Activated CD4-positive, alpha-beta memory T cell treated with anti-CD3 and anti-CD28 coated beads, Interleukin-2, amount 10 ng/mL, durations not matched to agents 7 days and 5 days (primary cell): ENCODE data around the gene ZNF107. TPM values are rescaled to one million over a fixed set of nuclear protein-coding genes. Genes with fewer than 3 reads are reported as not detected.

Source experiments
- CTCF ChIA-PET: fragments of 350-600 bp; sonication (Branson Sonifier 250); formaldehyde crosslinking; loops from one replicate; lab custom pipeline; 2021; ENCODE audit warnings: antibody characterized with exemption, inconsistent platforms; lab: Charles Lee
- POLR2A ChIA-PET: fragments of 350-600 bp; sonication (Branson Sonifier 250); formaldehyde crosslinking; loops from one replicate; lab custom pipeline; 2021; ENCODE audit warnings: antibody characterized with exemption; lab: Charles Lee
- DNase-seq: peaks from one replicate; pipeline ENCODE4 v3.0.0-alpha.2; 2020
- H3K27ac Mint-ChIP-seq: one replicate; pipeline ENCODE4 v1.8.0; 2021; ENCODE audit warnings: mild to moderate bottlenecking, mixed read lengths
- H3K27me3 Mint-ChIP-seq: one replicate; pipeline ENCODE4 v1.8.0; 2021; ENCODE audit warnings: mixed read lengths
- H3K36me3 Mint-ChIP-seq: one replicate; pipeline ENCODE4 v1.8.0; 2021; ENCODE audit warnings: low read depth, mixed read lengths
- H3K4me1 Mint-ChIP-seq: one replicate; pipeline ENCODE4 v1.8.0; 2021; ENCODE audit warnings: mixed read lengths
- H3K4me3 Mint-ChIP-seq: one replicate; pipeline ENCODE4 v1.8.0; 2021; ENCODE audit warnings: mild to moderate bottlenecking, mixed read lengths
- H3K9me3 Mint-ChIP-seq: one replicate; pipeline ENCODE4 v1.8.0; 2021; ENCODE audit warnings: mixed read lengths
- total RNA-seq, 2 experiments: library from RNA; stranded (reverse); gene quantifications; one replicate each; pipeline ENCODE4 v1.2.3, GENCODE V29; 2021

Gene ZNF107
- total RNA-seq, 2 experiments from 2014 or later, result 19.5 to 20.0 TPM

GRCh38 chr7:64634406-64635062 is 31.4 kb upstream of the ZNF107 start:
- no peaks in the 10 kb centered on the region for H3K4me1 Mint-ChIP-seq
- no peak for DNase-seq
- H3K36me3 Mint-ChIP-seq, result no peaks in the 10 kb centered on the region
- no peaks in the 10 kb centered on the region for H3K27me3 Mint-ChIP-seq
- H3K4me3 Mint-ChIP-seq, result no peak overlapping the region
- ChIA-PET POLR2A (no interaction called here), CTCF (no interaction called here)
- H3K9me3 Mint-ChIP-seq, result peaks cover 26% of the 10 kb centered on the region
- H3K27ac Mint-ChIP-seq, result no peak overlapping the region

- Mint-ChIP-seq H3K4me1 (no peaks in the 10 kb centered on the region), H3K27me3 (no peaks in the 10 kb centered on the region), H3K9me3 (peaks cover 35% of the 10 kb centered on the region), H3K27ac (no peak overlapping the region), H3K36me3 (no peaks in the 10 kb centered on the region), H3K4me3 (no peak overlapping the region)
- no peak for DNase-seq
- CTCF ChIA-PET, result no interaction called here
- POLR2A ChIA-PET, result no interaction called here
Observed at GRCh38 chr7:64636386-64636785, 29.5 kb upstream of the ZNF107 start.

- POLR2A ChIA-PET, result no interaction called here
- no peaks in the 10 kb centered on the region for H3K4me1 Mint-ChIP-seq
- H3K27ac Mint-ChIP-seq, result no peak overlapping the region
Observed at GRCh38 chr7:64637521-64638445, 28.1 kb upstream of the ZNF107 start.

GRCh38 chr7:64638822-64639221 is 27.1 kb upstream of the ZNF107 start:
- Mint-ChIP-seq H3K9me3 (peaks cover 38% of the 10 kb centered on the region), H3K27ac (no peak overlapping the region), H3K4me3 (no peak overlapping the region), H3K27me3 (no peaks in the 10 kb centered on the region), H3K4me1 (no peaks in the 10 kb centered on the region), H3K36me3 (no peaks in the 10 kb centered on the region)
- no peak for DNase-seq
- ChIA-PET CTCF (no interaction called here), POLR2A (no interaction called here)

More at GRCh38 chr7:64637521-64638445, 28.1 kb upstream of the ZNF107 start:
- no peak for DNase-seq
- H3K9me3 Mint-ChIP-seq, result peaks cover 35% of the 10 kb centered on the region
- no peaks in the 10 kb centered on the region for H3K27me3 Mint-ChIP-seq
- H3K4me3 Mint-ChIP-seq, result no peak overlapping the region
- CTCF ChIA-PET, result no interaction called here
- H3K36me3 Mint-ChIP-seq, result no peaks in the 10 kb centered on the region

GRCh38 chr7:64639267-64640001 is 26.5 kb upstream of the ZNF107 start:
- no peak for DNase-seq
- no peaks in the 10 kb centered on the region for H3K36me3 Mint-ChIP-seq
- ChIA-PET POLR2A (no interaction called here), CTCF (no interaction called here)
- H3K9me3 Mint-ChIP-seq, result peaks cover 41% of the 10 kb centered on the region
- no peaks in the 10 kb centered on the region for H3K4me1 Mint-ChIP-seq
- H3K4me3 Mint-ChIP-seq, result no peak overlapping the region
- H3K27me3 Mint-ChIP-seq, result no peaks in the 10 kb centered on the region
- H3K27ac Mint-ChIP-seq, result no peak overlapping the region

GRCh38 chr7:64640504-64640903 is 25.4 kb upstream of the ZNF107 start:
- Mint-ChIP-seq H3K27me3 (no peaks in the 10 kb centered on the region), H3K27ac (no peak overlapping the region), H3K4me3 (no peak overlapping the region), H3K4me1 (no peaks in the 10 kb centered on the region), H3K9me3 (peaks cover 39% of the 10 kb centered on the region), H3K36me3 (no peaks in the 10 kb centered on the region)
- POLR2A ChIA-PET, result no interaction called here
- no peak for DNase-seq
- CTCF ChIA-PET, result no interaction called here

GRCh38 chr7:64642046-64642445 is 23.9 kb upstream of the ZNF107 start:
- Mint-ChIP-seq H3K9me3 (peaks cover 28% of the 10 kb centered on the region), H3K27ac (no peak overlapping the region), H3K36me3 (no peaks in the 10 kb centered on the region), H3K4me3 (no peak overlapping the region), H3K27me3 (no peaks in the 10 kb centered on the region), H3K4me1 (no peaks in the 10 kb centered on the region)
- DNase-seq, result no peak
- POLR2A ChIA-PET, result no interaction called here
- CTCF ChIA-PET, result no interaction called here

- no peaks in the 10 kb centered on the region for H3K36me3 Mint-ChIP-seq
- POLR2A ChIA-PET, result no interaction called here
Observed at GRCh38 chr7:64642875-64643274, 23.1 kb upstream of the ZNF107 start.

GRCh38 chr7:64643566-64643965 is 22.4 kb upstream of the ZNF107 start:
- Mint-ChIP-seq H3K9me3 (peaks cover 23% of the 10 kb centered on the region), H3K4me1 (no peaks in the 10 kb centered on the region)
- CTCF ChIA-PET, result no interaction called here

More at GRCh38 chr7:64642875-64643274, 23.1 kb upstream of the ZNF107 start:
- Mint-ChIP-seq H3K9me3 (peaks cover 28% of the 10 kb centered on the region), H3K4me1 (no peaks in the 10 kb centered on the region), H3K27me3 (no peaks in the 10 kb centered on the region), H3K4me3 (no peak overlapping the region), H3K27ac (no peak overlapping the region)
- CTCF ChIA-PET, result no interaction called here
- DNase-seq, result no peak

GRCh38 chr7:64651203-64651602 is 14.7 kb upstream of the ZNF107 start:
- POLR2A ChIA-PET, result no interaction called here
- H3K9me3 Mint-ChIP-seq, result peaks cover 33% of the 10 kb centered on the region
- H3K36me3 Mint-ChIP-seq, result no peaks in the 10 kb centered on the region
- no peak for DNase-seq
- H3K4me3 Mint-ChIP-seq, result no peak overlapping the region
- no peaks in the 10 kb centered on the region for H3K4me1 Mint-ChIP-seq
- CTCF ChIA-PET, result no interaction called here
- no peaks in the 10 kb centered on the region for H3K27me3 Mint-ChIP-seq
- H3K27ac Mint-ChIP-seq, result no peak overlapping the region

More at GRCh38 chr7:64643566-64643965, 22.4 kb upstream of the ZNF107 start:
- Mint-ChIP-seq H3K4me3 (no peak overlapping the region), H3K27me3 (no peaks in the 10 kb centered on the region), H3K27ac (no peak overlapping the region), H3K36me3 (no peaks in the 10 kb centered on the region)
- POLR2A ChIA-PET, result no interaction called here
- DNase-seq, result no peak

GRCh38 chr7:64651632-64652165 is 14.2 kb upstream of the ZNF107 start:
- H3K4me3 Mint-ChIP-seq, result no peak overlapping the region
- CTCF ChIA-PET, result no interaction called here
- H3K36me3 Mint-ChIP-seq, result no peaks in the 10 kb centered on the region
- no peaks in the 10 kb centered on the region for H3K4me1 Mint-ChIP-seq
- POLR2A ChIA-PET, result no interaction called here
- no peak for DNase-seq
- H3K27ac Mint-ChIP-seq, result no peak overlapping the region
- H3K9me3 Mint-ChIP-seq, result peaks cover 36% of the 10 kb centered on the region
- no peaks in the 10 kb centered on the region for H3K27me3 Mint-ChIP-seq

GRCh38 chr7:64653721-64654401 is 12.1 kb upstream of the ZNF107 start:
- ChIA-PET CTCF (no interaction called here), POLR2A (interaction anchor here (2.1 kb wide), 1 partner anchor 13 kb away, joined by 7 read pairs; the partner anchor contains the start of gene ZNF107)
- no peak overlapping the region for H3K27ac Mint-ChIP-seq
- H3K9me3 Mint-ChIP-seq, result peaks cover 44% of the 10 kb centered on the region
- no peaks in the 10 kb centered on the region for H3K27me3 Mint-ChIP-seq
- no peaks in the 10 kb centered on the region for H3K4me1 Mint-ChIP-seq
- H3K36me3 Mint-ChIP-seq, result no peaks in the 10 kb centered on the region
- DNase-seq, result no peak
- H3K4me3 Mint-ChIP-seq, result no peak overlapping the region
